ENCODE data around the gene SLC30A4.

Gene SLC30A4

GRCh38 chr15:45548753-45549520 lies 26.4 kb upstream of the SLC30A4 start:
- Mint-ChIP-seq H3K4me3 (no peak overlapping the region), H3K9me3 (no peaks in the 10 kb centered on the region), H3K27ac (no peak overlapping the region), H3K36me3 (ENCODE audit: low read depth) (no peaks in the 10 kb centered on the region), H3K27me3 (ENCODE audit: low read depth, poor library complexity) (peaks cover 5% of the 10 kb centered on the region), H3K4me1 (peaks cover 20% of the 10 kb centered on the region)
- no peak for TF ChIP-seq CTCF (IDR thresholded peaks at IDR 0.05)
- no peak for DNase-seq

DNA sequence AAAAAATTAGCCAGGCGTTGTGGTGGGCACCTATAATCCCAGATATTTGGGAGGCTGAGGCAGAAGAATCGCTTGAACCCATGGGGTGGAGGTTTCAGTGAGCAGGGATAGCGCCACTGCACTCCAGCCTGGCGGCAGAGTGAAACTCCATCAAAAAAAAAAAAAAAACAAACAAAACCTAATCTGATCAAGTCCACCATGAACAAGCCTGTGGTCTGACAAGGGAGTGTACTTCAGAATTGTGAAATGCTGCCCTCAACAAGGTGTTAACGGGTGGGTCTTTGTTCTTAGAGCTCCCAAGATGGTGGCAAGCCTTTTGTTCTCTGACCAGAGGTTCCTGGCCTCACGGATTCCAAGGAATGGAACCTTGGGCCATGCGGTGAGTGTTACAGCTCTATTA lies 24.2 kb upstream of the SLC30A4 start:
- Mint-ChIP-seq H3K36me3 (ENCODE audit: low read depth) (no peaks in the 10 kb centered on the region), H3K27ac (no peak overlapping the region)

DNA sequence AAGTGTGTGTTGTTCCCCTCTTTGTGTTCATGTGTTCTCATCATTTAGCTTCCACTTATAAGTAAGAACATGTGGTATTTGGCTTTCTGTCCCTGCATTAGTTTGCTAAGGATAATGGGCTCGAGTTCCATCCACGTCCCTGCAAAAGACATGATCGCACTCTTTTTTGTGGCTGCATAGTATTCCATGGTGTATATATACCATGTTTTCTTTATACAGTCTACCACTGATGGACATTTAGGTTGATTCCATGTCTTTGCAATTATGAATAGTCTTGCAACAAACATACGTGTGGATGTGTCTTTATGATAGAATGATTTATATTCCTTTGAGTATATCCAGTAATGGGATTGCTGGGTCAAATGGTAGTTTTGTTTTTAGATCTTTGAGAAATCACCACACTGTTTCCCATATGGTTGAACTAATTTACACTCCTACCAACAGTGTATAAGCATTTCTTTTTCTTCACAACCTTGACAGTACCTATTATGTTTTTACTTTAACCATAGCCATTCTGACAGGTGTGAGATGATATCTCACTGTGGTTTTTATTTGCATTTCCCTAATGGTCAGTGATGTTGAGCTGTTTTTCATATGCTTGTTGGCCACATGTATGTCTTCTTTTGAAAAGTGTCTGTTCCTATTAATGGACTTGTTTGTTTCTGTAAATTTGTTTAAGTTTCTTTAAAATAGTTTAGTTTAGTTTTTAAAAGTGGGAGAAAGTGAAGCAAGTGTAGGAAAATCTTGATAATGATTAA lies 21.9 kb upstream of the SLC30A4 start:
- Mint-ChIP-seq H3K36me3 (ENCODE audit: low read depth) (no peaks in the 10 kb centered on the region), H3K4me3 (no peak overlapping the region), H3K27ac (no peak overlapping the region), H3K27me3 (ENCODE audit: low read depth, poor library complexity) (peaks cover 8% of the 10 kb centered on the region), H3K9me3 (no peaks in the 10 kb centered on the region), H3K4me1 (peaks cover 20% of the 10 kb centered on the region)
- no peak for TF ChIP-seq CTCF (IDR thresholded peaks at IDR 0.05)
- no peak for DNase-seq

More for the DNA sequence above, 24.2 kb upstream of the SLC30A4 start:
- no peak for TF ChIP-seq CTCF (IDR thresholded peaks at IDR 0.05)
- Mint-ChIP-seq H3K27me3 (ENCODE audit: low read depth, poor library complexity) (peaks cover 2% of the 10 kb centered on the region), H3K4me1 (peaks cover 20% of the 10 kb centered on the region), H3K4me3 (no peak overlapping the region), H3K9me3 (no peaks in the 10 kb centered on the region)
- no peak for DNase-seq

DNA sequence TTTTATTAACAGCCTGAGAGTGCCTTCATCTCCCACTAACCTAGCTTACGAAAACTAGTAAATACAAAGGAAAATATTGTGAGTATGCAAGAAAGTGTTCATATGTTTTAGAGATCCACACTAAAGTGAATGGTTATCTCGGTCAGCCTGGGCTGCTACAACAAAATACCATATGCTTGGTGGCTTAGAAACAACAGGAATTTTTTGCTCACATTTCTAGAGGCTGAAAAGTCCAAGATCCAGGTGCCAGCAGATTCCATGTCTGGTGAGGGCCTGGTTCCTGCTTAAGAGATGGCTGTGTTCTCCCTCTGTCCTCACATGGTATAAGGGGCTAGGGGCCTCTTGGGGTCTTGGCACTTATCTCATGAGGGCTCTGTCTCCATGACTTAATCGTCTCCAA lies 20.5 kb upstream of the SLC30A4 start:
- Mint-ChIP-seq H3K36me3 (ENCODE audit: low read depth) (no peaks in the 10 kb centered on the region), H3K9me3 (no peaks in the 10 kb centered on the region)
- DNase-seq = no peak

GRCh38 chr15:45540531-45540930 lies 18.0 kb upstream of the SLC30A4 start:
- no peak overlapping the region for H3K27ac Mint-ChIP-seq
- no peaks in the 10 kb centered on the region for H3K36me3 Mint-ChIP-seq (ENCODE audit: low read depth)
- H3K9me3 Mint-ChIP-seq = no peaks in the 10 kb centered on the region

More for the DNA sequence above, 20.5 kb upstream of the SLC30A4 start:
- TF ChIP-seq CTCF (IDR thresholded peaks at IDR 0.05) = no peak
- Mint-ChIP-seq H3K27ac (no peak overlapping the region), H3K4me1 (peaks cover 14% of the 10 kb centered on the region), H3K4me3 (no peak overlapping the region), H3K27me3 (ENCODE audit: low read depth, poor library complexity) (peaks cover 5% of the 10 kb centered on the region)

More at GRCh38 chr15:45540531-45540930, 18.0 kb upstream of the SLC30A4 start:
- no peak for DNase-seq
- H3K4me1 Mint-ChIP-seq = peaks cover 2% of the 10 kb centered on the region
- no peak for TF ChIP-seq CTCF (IDR thresholded peaks at IDR 0.05)
- peaks cover 6% of the 10 kb centered on the region for H3K27me3 Mint-ChIP-seq (ENCODE audit: low read depth, poor library complexity)
- H3K4me3 Mint-ChIP-seq = no peak overlapping the region

Measured in nephron progenitor cell (in vitro differentiated cells).